ENCODE measurements around the gene LINC01488. TPM values are rescaled to one million over a fixed set of nuclear protein-coding genes. Genes with fewer than 3 reads are reported as not detected.

Gene LINC01488
- total RNA-seq, 1 experiment from 2014 or later, result not detected

DNA sequence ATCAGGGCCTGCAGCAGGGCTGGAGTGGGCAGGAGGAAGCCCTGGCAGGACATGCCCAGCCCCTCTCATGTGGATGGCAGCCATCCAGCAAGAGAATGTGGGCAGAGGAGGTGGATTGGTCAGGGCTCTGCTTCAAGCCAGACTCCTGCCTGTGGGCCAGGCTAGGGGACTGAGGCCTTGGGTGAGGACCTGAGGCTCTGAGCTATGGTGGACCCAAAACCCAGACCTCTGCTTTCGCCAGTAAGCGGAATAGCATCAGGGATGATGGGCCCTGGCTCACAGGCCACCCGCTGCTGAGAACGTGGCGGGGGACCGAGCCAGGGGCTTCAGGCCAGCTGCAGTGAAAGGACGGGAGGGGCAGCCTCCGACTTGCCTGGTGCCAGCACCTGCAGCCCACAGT, 57.4 kb downstream of the LINC01488 start:
- TF ChIP-seq, protein P1, sequence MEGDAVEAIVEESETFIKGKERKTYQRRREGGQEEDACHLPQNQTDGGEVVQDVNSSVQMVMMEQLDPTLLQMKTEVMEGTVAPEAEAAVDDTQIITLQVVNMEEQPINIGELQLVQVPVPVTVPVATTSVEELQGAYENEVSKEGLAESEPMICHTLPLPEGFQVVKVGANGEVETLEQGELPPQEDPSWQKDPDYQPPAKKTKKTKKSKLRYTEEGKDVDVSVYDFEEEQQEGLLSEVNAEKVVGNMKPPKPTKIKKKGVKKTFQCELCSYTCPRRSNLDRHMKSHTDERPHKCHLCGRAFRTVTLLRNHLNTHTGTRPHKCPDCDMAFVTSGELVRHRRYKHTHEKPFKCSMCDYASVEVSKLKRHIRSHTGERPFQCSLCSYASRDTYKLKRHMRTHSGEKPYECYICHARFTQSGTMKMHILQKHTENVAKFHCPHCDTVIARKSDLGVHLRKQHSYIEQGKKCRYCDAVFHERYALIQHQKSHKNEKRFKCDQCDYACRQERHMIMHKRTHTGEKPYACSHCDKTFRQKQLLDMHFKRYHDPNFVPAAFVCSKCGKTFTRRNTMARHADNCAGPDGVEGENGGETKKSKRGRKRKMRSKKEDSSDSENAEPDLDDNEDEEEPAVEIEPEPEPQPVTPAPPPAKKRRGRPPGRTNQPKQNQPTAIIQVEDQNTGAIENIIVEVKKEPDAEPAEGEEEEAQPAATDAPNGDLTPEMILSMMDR (IDR thresholded peaks at IDR 0.05; ENCODE audit: insufficient read depth in 1 of 2, low read depth in 1 of 2, low read length in 1 of 2, severe bottlenecking in 1 of 2, unreplicated experiment in 1 of 2), result no peak
- intact Hi-C loops (cut with micrococcal nuclease; ENCODE audit: unreplicated experiment), result no loop called here
- ChIA-PET CTCF (no interaction called here), POLR2A (no interaction called here)
- H3K27me3 Mint-ChIP-seq (ENCODE audit: insufficient read depth, unreplicated experiment), result no peaks in the 10 kb centered on the region
- no peaks in the 10 kb centered on the region for H3K9me3 Mint-ChIP-seq (ENCODE audit: unreplicated experiment)
- no peak overlapping the region for H3K4me3 ChIP-seq (ENCODE audit: low read depth, low read length)
- no peaks in the 10 kb centered on the region for H3K4me1 Mint-ChIP-seq (ENCODE audit: low read depth, unreplicated experiment)
- H3K36me3 ChIP-seq (ENCODE audit: control insufficient read depth, insufficient read depth, low read length), result no peaks in the 10 kb centered on the region
- DNase-seq, result peak in 1 of 2 experiments; percentile 32
- BruUV-seq (replicated peaks), result no TSS peak
- no peaks in the 10 kb centered on the region for H3K4me1 ChIP-seq
- H3K27me3 ChIP-seq (replicated peaks; ENCODE audit: control insufficient read depth, insufficient read depth, low read length), result no peaks in the 10 kb centered on the region
- no peaks in the 10 kb centered on the region for H3K9me3 ChIP-seq
- H3K36me3 Mint-ChIP-seq (ENCODE audit: insufficient read depth, unreplicated experiment), result no peaks in the 10 kb centered on the region
- no peak overlapping the region for H3K4me3 Mint-ChIP-seq (ENCODE audit: unreplicated experiment)
- H3K27ac Mint-ChIP-seq (ENCODE audit: unreplicated experiment), result no peak overlapping the region

DNA sequence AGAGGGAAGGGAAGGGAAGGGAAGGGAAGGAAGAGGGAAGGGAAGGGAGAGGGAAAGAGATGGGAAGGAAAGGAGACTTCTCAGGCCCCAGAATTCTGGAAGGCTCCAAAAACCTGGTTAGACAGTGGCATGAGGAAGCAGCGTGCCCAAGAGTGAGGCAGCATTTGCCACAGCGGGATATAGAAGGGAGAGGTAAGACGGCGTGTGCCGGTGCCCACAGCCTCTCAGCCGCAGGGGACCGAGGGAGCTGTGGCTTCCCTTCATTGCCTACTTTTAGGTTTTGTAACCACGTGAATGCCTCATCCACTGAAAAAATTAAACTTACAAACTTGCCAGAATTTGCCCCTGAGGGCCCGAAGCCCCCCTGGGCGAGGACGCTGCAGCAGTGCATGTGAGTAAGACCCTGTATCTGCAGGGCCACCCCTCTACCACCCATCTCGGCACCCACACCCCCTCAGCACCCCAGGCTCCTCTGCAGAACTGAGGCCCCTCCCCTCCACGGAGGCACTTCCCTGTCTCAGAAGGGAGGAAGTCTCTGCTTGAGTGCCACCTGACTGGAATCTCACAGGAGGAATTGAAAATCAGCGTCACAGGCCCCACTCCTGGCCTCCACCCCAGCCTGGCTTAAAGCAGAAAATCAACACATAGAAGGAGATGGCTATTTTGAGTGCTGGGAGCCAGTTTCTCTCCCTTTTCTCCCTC, 58.1 kb downstream of the LINC01488 start:
- peaks cover 5% of the 10 kb centered on the region for H3K36me3 Mint-ChIP-seq (ENCODE audit: insufficient read depth, unreplicated experiment)
- H3K27me3 Mint-ChIP-seq (ENCODE audit: insufficient read depth, unreplicated experiment), result no peaks in the 10 kb centered on the region
- Histone ChIP-seq H3K27me3 (replicated peaks; ENCODE audit: control insufficient read depth, insufficient read depth, low read length) (no peaks in the 10 kb centered on the region), H3K9me3 (no peaks in the 10 kb centered on the region), H3K36me3 (ENCODE audit: control insufficient read depth, insufficient read depth, low read length) (no peaks in the 10 kb centered on the region), H3K4me3 (ENCODE audit: low read depth, low read length) (no peak overlapping the region), H3K4me1 (no peaks in the 10 kb centered on the region)
- no peaks in the 10 kb centered on the region for H3K9me3 Mint-ChIP-seq (ENCODE audit: unreplicated experiment)
- no peaks in the 10 kb centered on the region for H3K4me1 Mint-ChIP-seq (ENCODE audit: low read depth, unreplicated experiment)
- H3K4me3 Mint-ChIP-seq (ENCODE audit: unreplicated experiment), result no peak overlapping the region
- POLR2A ChIA-PET, result no interaction called here
- intact Hi-C loops (cut with micrococcal nuclease; ENCODE audit: unreplicated experiment), result no loop called here
- TF ChIP-seq, protein P1 (IDR thresholded peaks at IDR 0.05; ENCODE audit: insufficient read depth in 1 of 2, low read depth in 1 of 2, low read length in 1 of 2, severe bottlenecking in 1 of 2, unreplicated experiment in 1 of 2), result no peak
- peak in 1 of 2 experiments; percentile 32 for DNase-seq
- no TSS peak for BruUV-seq (replicated peaks)
- no peak overlapping the region for H3K27ac Mint-ChIP-seq (ENCODE audit: unreplicated experiment)
- CTCF ChIA-PET, result no interaction called here

DNA sequence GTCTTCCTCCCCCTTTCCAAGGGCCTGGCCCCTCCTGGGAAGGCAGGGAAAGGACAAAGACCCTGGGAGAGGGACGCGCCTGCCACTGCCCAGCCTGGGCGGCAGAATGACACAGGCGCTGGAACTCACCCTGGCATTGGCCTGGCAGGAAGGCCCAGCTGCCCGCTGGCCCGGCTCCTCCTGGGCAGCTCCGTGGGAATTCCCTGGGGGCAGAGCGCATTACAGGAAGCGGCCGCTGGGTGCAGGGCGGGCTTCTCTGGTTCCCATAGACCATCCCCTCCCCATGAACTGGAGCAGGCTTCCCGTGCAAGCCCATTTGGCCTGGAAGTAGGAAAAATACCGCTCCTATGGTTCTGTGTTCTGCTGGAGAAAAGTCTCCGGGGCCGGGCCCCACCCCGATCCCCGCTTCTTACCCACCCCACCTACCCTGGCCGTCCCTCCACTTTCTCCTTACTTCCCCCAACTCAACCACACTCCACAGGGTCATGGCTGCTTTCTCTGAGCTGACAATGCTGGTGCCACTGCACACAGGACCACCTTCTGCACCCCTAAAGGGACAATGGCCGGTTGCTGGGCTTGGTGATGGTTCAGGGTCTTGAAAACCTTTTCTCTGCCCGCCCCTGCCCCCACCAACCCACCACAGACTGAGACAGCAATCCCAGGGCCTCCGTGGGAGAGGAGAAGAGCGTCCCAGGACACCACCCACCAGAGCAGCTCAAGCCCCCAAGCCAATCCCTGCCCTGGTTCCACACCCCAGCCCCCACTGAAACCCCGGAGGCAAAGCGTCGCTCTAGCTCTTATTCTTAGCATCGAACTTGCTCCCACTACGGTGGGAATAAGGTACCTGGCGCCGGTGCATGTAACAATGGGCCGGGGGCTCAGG, 58.9 kb downstream of the LINC01488 start:
- Mint-ChIP-seq H3K27ac (ENCODE audit: unreplicated experiment) (no peak overlapping the region), H3K4me1 (ENCODE audit: low read depth, unreplicated experiment) (no peaks in the 10 kb centered on the region), H3K4me3 (ENCODE audit: unreplicated experiment) (no peak overlapping the region), H3K27me3 (ENCODE audit: insufficient read depth, unreplicated experiment) (no peaks in the 10 kb centered on the region), H3K9me3 (ENCODE audit: unreplicated experiment) (no peaks in the 10 kb centered on the region), H3K36me3 (ENCODE audit: insufficient read depth, unreplicated experiment) (peaks cover 6% of the 10 kb centered on the region)
- H3K4me3 ChIP-seq (ENCODE audit: low read depth, low read length), result no peak overlapping the region
- H3K36me3 ChIP-seq (ENCODE audit: control insufficient read depth, insufficient read depth, low read length), result no peaks in the 10 kb centered on the region
- peak in 1 of 2 experiments; percentile 37 for DNase-seq
- H3K4me1 ChIP-seq, result no peaks in the 10 kb centered on the region
- no peaks in the 10 kb centered on the region for H3K27me3 ChIP-seq (replicated peaks; ENCODE audit: control insufficient read depth, insufficient read depth, low read length)
- BruUV-seq (replicated peaks), result no TSS peak
- intact Hi-C loops (cut with micrococcal nuclease; ENCODE audit: unreplicated experiment), result no loop called here
- CTCF ChIA-PET, result interaction anchor here (0.6 kb wide), 1 partner anchor 99 kb away, joined by 4 read pairs; no protein-coding TSS in a partner anchor
- no peaks in the 10 kb centered on the region for H3K9me3 ChIP-seq
- TF ChIP-seq, protein P1 (IDR thresholded peaks at IDR 0.05; ENCODE audit: insufficient read depth in 1 of 2, low read depth in 1 of 2, low read length in 1 of 2, severe bottlenecking in 1 of 2, unreplicated experiment in 1 of 2), result no peak
- POLR2A ChIA-PET, result no interaction called here
